ENCODE data around the gene CHRNA4. TPM values are rescaled to one million over a fixed set of nuclear protein-coding genes. Genes with fewer than 3 reads are reported as not detected.
A peak's percentile ranks its signal among the peaks of the same experiment; 100 is the strongest.

The CHRNA4 gene
- total RNA-seq, 4 donors from 2014 or later, result 0.13 TPM; not detected in 3

GRCh38 chr20:63387393-63387792, 26.2 kb upstream of the CHRNA4 start:
- no peak for DNase-seq (ENCODE audit: low spot score in 2 of 2)
- intact Hi-C loops (cut with DNase I; ENCODE audit: low total_unique reads), result loop anchor here (10.0 kb wide), 1 partner anchor 73 kb away; no protein-coding TSS in a partner anchor
- 80 to 93% methylated on average over 13 of the region's 13 CpGs for WGBS, 2 donors
- TF ChIP-seq, protein P1, sequence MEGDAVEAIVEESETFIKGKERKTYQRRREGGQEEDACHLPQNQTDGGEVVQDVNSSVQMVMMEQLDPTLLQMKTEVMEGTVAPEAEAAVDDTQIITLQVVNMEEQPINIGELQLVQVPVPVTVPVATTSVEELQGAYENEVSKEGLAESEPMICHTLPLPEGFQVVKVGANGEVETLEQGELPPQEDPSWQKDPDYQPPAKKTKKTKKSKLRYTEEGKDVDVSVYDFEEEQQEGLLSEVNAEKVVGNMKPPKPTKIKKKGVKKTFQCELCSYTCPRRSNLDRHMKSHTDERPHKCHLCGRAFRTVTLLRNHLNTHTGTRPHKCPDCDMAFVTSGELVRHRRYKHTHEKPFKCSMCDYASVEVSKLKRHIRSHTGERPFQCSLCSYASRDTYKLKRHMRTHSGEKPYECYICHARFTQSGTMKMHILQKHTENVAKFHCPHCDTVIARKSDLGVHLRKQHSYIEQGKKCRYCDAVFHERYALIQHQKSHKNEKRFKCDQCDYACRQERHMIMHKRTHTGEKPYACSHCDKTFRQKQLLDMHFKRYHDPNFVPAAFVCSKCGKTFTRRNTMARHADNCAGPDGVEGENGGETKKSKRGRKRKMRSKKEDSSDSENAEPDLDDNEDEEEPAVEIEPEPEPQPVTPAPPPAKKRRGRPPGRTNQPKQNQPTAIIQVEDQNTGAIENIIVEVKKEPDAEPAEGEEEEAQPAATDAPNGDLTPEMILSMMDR (IDR thresholded peaks at IDR 0.05), result peak in 1 of 3 donors; percentile 22
- TF ChIP-seq POLR2A (IDR thresholded peaks at IDR 0.05), result no peak
- H3K4me3 ChIP-seq (ENCODE audit: low read depth, poor library complexity, severe bottlenecking), result no peak overlapping the region

DNA sequence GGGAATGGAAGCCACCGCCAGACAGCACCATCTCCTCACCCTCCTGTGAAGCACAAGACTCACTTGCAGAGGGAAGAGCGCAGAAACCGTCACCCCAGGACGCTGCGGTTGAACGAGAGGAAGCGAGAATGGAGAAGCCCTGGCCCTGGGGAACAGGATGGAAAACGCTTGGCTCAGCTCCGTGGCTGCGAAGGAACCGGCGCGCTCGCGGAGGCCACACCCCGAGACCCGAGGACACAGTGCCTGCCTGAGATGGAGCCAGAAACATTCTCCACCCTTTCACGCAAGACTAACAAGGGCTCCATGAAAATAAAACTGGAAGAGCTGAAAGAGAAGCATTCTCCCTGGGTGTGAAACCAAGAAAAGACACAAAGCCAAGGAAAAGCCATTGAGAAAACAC, 25.3 kb upstream of the CHRNA4 start:
- H3K4me3 ChIP-seq (ENCODE audit: low read depth, poor library complexity, severe bottlenecking), result no peak overlapping the region
- intact Hi-C loops (cut with DNase I; ENCODE audit: low total_unique reads), result loop anchor here (10.0 kb wide), 1 partner anchor 72 kb away; no protein-coding TSS in a partner anchor
- WGBS, 2 donors, result 92 to 93% methylated on average over 18 of the region's 18 CpGs
- DNase-seq (ENCODE audit: low spot score in 2 of 2), result no peak
- TF ChIP-seq POLR2A (IDR thresholded peaks at IDR 0.05), result no peak
- TF ChIP-seq, protein P1 (IDR thresholded peaks at IDR 0.05), result no peak

GRCh38 chr20:63385819-63386218, 24.7 kb upstream of the CHRNA4 start:
- DNase-seq (ENCODE audit: low spot score in 2 of 2), result no peak
- WGBS, 2 donors, result 87 to 90% methylated on average over 6 of the region's 6 CpGs
- intact Hi-C loops (cut with DNase I; ENCODE audit: low total_unique reads), result loop anchor here (10.0 kb wide), 1 partner anchor 71 kb away; no protein-coding TSS in a partner anchor
- no peak overlapping the region for H3K4me3 ChIP-seq (ENCODE audit: low read depth, poor library complexity, severe bottlenecking)
- TF ChIP-seq POLR2A (IDR thresholded peaks at IDR 0.05), result no peak
- TF ChIP-seq, protein P1 (IDR thresholded peaks at IDR 0.05), result no peak

GRCh38 chr20:63384336-63384735, 23.2 kb upstream of the CHRNA4 start:
- intact Hi-C loops (cut with DNase I; ENCODE audit: low total_unique reads), result loop anchor here (10.0 kb wide), 1 partner anchor 70 kb away; no protein-coding TSS in a partner anchor
- no peak overlapping the region for H3K4me3 ChIP-seq (ENCODE audit: low read depth, poor library complexity, severe bottlenecking)
- WGBS, 2 donors, result 71 to 74% methylated on average over 16 to 18 of the region's 18 CpGs
- TF ChIP-seq, protein P1 (IDR thresholded peaks at IDR 0.05), result no peak
- no peak for TF ChIP-seq POLR2A (IDR thresholded peaks at IDR 0.05)
- no peak for DNase-seq (ENCODE audit: low spot score in 2 of 2)

DNA sequence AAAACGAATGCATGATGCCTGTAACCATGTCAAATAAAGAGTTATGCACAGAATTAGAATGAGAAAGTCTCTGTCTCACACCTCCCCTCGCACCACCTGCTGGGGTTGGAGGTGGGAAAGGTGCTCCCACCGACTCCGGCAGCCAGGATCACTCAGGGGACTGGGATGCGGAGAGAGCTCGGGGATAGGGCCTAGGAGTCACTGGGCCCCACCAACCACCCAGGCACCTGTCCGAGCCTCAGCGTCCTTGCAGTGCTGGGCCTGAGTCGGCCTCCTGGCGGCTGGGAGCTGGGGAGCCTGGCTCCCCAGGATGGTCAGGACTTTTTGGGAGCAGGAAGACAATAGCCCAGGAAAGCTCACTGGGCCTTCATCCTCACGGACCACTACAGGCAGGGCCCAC, 22.4 kb upstream of the CHRNA4 start:
- no peak overlapping the region for H3K4me3 ChIP-seq (ENCODE audit: low read depth, poor library complexity, severe bottlenecking)
- intact Hi-C loops (cut with DNase I; ENCODE audit: low total_unique reads), result loop anchor here (10.0 kb wide), 1 partner anchor 69 kb away; no protein-coding TSS in a partner anchor
- TF ChIP-seq, protein P1 (IDR thresholded peaks at IDR 0.05), result no peak
- no peak for TF ChIP-seq POLR2A (IDR thresholded peaks at IDR 0.05)
- DNase-seq (ENCODE audit: low spot score in 2 of 2), result no peak
- WGBS, 2 donors, result 50 to 68% methylated on average over 11 of the region's 11 CpGs
